ENCODE data around the gene RGS17. TPM values are rescaled to one million over a fixed set of nuclear protein-coding genes. Genes with fewer than 3 reads are reported as not detected.

Gene RGS17
- total RNA-seq, 1 donor from 2014 or later, result not detected

DNA sequence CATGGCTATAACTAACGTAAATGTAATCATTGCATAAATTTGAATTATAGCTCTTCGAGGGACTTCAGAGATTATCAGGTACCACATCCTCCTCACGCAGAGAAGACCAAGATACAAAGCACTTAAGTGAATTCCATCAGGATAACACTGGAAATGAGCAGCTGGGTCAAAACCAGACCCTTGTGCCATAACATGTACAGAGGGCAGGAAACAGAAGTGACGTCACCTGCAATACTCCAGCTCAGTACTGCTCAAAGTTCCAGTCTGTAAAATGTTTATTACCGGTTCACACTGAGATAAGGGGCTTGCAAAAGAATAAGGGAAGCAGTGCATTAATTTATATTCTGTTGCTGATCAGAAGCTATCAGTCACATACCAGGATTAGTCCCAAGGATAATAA, 45.8 kb downstream of the RGS17 start:
- intact Hi-C loops (cut with micrococcal nuclease), result no loop called here

DNA sequence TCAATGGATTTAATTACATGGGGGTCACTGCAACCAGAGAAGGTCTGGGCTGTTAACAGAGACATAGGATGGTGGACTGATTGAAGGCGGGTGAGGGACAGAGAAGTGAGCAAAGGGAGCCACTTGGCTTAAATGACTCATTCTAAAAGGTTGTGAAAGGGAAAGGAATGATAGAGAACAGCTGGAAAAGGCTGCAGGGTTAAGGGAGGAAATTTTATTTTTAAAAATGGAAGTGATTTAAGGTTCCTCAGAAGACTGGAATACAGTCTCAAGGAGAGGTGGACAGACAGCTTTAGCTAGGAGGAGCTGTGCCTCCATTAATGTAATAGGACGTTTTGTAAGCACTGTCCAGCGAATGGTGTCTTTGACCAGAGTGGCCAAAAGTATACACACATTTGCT, 46.7 kb downstream of the RGS17 start:
- intact Hi-C loops (cut with micrococcal nuclease), result no loop called here

DNA sequence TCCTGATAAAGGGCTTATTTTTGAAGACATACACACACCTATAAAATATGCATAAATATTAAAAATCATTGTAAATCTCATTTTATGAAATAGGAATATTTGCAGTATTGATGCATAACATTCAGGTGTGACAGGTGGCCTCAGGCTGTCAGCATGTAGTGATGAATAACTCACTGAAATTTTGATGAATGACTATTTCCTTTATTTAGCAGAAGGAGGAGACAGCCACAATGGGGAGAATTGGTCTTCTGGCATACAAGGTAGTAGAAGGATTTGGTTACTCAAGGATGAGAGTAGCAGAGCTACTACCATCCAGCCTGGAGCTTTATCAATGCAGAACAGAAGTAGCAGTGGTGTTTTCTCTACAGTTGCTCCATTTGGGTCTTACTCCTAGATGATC, 47.2 kb downstream of the RGS17 start:
- intact Hi-C loops (cut with micrococcal nuclease), result no loop called here

DNA sequence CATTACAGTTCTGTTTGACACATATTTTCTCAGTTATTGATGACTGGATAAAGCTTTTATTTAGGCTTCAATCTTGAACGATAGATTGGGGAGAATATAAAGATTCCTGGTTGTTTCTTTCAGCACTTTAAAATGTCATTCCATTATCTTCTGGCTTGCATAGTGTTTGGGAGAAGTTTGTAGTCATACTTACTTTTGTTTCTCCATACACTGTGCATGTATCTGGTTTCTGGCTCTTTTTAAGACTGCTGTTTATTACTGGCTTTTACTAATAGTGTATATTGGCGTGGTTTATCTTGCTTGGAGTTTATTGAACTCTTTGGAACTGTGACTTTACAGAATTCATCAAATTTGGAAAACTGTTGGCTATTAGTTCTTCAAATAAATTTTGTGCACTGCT, 49.2 kb downstream of the RGS17 start:
- intact Hi-C loops (cut with micrococcal nuclease), result no loop called here

DNA sequence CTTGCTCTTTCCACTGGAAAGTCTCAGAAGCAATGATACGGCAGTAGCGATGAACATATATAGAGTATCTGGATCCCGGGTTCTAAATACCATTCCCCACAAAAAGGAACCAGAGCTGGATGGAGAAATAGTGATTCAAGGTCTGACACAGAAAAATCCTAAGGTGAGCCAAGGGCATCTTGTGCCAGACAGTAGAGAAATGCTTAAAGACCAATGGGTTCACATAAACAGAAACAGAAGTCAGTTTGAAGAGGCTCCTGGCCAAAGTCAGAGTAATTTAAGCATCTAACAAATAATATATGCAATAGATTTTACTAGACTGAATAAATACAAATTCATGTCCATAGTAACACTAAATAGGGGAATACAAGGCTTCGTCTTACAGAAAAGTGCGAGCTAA, 54.7 kb downstream of the RGS17 start:
- intact Hi-C loops (cut with micrococcal nuclease), result no loop called here

DNA sequence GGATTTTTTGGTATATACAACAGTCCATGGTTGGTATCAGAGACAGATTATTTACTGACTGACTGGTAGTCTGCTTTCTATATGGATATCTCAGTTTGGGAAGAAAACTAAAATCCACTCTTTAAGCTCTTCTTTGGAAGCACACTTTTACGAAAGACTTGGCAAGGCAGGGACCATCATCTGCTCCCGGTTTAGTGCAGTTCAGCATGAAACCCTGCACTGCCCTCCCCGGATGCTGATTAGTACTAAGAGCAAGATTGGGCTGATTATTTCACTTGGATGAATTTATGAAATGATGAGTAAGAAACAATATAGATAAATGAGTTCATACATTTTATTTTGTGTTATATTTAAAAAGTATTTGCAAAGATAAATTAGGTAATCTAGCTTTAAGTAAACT, 56.3 kb downstream of the RGS17 start:
- intact Hi-C loops (cut with micrococcal nuclease), result no loop called here

DNA sequence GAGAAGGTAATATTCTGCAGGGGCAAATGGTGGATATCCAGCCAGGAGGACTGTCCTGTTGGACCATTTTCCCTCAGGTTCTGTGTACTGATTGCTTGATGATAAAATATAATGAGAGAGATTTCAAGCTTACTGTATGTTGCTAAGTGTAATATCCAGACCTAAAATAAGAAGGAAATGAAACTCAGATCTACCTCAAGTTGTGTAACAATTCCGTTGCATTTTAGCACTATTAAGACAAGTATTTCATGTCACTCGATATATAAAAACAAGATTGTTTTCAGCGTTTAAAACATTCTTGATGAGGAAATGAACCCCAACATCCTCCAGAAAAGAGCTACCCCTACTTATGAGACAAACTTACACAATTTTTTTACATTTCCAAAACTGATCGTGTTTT, 57.2 kb downstream of the RGS17 start:
- intact Hi-C loops (cut with micrococcal nuclease), result no loop called here

DNA sequence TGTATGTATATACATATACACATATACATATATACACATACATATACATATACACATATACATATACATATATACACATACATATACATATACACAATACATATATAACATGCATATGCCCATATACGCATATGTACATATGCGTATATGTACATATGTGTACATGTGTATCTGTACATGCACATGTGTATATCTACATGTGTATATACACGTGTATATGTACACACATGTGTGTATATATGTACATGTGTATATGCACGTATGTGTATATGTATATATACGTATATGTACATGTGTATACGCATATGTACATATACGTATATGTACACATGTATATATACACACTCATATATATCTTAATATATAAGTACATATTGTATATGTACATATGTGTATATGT, 60.3 kb downstream of the RGS17 start:
- intact Hi-C loops (cut with micrococcal nuclease), result no loop called here

DNA sequence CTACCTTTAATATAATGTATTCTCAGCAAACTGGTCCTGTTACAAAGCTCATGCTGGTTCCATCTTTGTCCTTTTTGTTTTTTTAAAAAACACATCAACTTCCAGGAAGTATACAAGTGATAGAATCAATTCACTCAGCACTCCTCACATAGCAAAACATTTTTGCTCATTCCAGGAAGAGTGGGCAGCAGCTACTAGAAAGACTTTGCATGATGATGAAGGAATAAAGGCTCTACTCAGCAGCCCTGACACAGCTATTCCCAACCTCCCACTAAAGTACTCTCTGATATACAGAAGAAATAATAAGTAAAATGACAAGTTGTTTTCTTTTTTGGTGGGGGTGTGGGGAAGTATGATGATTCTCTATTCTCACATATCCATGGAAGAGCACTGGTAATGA, 61.2 kb downstream of the RGS17 start:
- intact Hi-C loops (cut with micrococcal nuclease), result no loop called here

DNA sequence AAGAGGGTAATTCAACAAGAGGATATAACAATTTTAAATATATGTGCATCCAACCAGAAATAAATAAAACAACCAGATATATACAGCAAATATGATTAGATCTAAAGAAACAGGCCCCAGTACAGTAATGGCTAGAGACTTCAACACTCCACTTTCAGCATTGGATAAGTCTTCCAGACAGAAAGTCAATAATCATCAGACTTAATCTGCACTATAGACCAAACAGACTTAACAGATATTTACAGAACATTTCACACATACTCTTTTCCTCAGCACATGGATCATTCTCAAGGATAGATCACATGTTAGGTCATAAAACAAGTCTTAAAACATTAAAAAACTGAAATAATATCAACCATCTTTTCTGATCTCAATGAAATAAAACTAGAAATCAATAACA, 65.9 kb downstream of the RGS17 start:
- intact Hi-C loops (cut with micrococcal nuclease), result no loop called here

DNA sequence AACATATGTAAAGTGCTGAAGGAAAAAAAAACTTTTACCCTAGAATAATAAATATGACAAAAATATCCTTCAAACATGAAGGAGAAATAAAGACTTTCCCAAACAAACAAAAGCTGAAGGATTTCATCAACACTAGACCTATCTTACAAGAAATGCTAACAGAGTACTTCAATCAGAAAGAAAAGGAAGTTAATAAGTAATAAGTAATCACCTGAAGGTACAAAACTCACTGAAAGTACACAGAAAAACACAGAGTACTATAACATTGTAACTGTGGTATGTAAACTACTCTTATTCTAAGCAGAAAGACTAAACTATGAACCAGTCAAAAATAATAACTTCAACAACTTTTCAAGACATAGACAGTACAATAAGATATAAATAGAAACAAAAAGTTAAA, 67.1 kb downstream of the RGS17 start:
- intact Hi-C loops (cut with micrococcal nuclease), result no loop called here

DNA sequence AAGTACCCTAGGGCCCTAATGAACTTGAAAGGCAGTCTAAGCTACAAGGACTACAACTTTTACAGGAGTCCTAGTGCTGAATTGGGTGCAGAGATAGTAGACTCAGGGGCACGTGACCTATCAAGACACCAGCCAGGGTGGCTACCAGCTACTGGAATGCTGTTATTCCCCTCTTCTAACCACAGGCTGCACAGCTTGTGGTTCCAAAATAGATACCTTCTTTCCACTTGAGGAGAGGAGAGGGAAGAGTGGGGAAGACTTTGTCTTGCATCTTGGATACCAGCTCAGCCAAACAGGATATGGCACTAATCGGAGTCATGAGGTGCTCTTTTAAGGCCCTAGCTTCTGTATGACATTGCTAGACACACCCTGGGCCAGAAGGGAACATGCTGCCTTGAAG, 68.6 kb downstream of the RGS17 start:
- intact Hi-C loops (cut with micrococcal nuclease), result no loop called here

DNA sequence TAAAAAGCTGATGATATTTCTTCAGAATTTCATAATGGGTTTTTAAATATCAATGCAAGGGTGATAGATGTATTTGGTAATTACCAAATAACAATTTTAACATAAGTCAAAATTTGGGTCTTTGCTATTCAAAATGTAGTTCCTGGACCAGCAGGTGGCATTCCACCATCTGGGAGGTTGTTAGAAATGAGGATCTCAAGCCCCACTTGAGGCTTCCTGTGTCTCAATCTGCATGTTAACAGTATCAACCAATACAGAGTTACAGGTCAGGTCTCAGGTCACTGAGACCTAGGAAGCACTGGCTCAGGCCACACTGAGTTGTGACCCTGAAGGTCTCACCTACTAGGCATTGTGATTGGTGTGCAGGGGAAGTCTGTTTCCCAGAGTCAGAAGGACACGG, 71.3 kb downstream of the RGS17 start:
- intact Hi-C loops (cut with micrococcal nuclease), result no loop called here

DNA sequence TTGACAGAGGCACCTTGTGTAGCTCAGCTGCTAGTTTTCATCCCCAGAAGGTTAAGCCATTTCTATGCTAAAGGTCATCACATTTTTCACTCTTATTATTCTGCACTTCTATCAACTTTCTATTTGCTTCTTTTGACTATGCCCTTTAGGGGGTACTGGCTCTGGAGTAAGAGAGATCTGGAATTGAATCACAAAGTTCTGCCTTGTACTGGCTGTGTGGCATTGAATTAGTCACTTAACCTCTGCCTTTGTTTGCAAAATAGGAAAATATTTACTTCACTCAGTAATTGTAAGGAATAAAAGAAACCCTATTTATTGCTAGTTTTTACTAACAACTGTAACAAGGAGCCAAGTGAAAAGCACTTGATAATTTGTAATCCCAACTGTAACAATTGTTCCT, 71.8 kb downstream of the RGS17 start:
- intact Hi-C loops (cut with micrococcal nuclease), result no loop called here

DNA sequence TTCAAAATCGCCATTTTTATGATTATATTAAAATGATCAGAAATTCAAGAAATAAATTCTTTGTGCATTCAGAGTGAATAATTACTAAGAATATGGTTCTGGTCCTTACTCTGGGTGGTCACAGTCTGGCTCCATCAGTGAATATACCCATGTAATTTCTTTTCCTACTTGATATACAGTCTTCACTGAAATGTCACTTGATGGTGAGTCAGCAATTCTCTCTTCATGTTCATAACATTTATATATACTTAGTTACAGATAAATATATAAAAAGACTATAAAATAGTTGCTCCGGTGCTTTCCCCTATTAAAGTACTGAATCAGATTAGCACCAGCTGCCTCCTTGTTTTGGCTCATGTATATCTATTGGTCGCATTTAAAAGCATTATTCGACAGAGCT, 72.2 kb downstream of the RGS17 start:
- intact Hi-C loops (cut with micrococcal nuclease), result no loop called here

DNA sequence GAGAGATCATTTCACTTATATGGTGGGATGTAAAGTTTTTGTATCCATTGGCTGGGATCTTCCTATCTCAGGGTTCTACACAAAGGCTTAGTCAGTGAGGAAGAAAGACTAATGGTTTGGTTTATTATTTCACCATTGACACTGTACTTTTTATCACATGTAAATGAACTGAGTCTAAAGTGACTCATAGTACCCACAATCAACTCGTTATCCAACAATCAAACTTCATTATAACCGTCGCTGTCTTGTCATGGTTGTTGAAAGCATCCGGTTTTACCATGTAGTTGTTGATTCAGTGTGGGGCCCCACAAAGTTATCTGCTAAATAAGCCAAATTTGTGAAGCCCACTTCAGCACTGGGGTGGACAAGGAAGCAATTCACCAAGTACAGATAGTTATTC, 72.8 kb downstream of the RGS17 start:
- intact Hi-C loops (cut with micrococcal nuclease), result no loop called here

DNA sequence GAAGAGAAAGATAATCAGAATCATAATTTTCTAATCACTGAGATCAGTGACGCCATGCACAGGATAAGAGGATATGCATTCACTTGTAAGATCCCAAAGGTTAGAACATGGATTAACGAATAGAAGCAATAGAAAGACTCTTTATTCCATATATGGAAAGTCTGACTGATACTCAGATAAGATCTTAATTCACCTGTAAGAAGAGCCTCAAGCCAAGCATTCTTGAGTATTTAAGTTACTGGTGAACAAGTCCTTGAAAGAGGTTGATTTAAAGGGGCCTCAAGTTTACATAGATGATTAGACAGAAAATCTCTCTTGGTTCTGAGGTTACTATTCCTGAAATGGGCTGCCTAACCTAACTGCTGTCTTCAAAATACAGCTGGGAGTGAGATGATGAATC, 74.8 kb downstream of the RGS17 start:
- intact Hi-C loops (cut with micrococcal nuclease), result no loop called here

DNA sequence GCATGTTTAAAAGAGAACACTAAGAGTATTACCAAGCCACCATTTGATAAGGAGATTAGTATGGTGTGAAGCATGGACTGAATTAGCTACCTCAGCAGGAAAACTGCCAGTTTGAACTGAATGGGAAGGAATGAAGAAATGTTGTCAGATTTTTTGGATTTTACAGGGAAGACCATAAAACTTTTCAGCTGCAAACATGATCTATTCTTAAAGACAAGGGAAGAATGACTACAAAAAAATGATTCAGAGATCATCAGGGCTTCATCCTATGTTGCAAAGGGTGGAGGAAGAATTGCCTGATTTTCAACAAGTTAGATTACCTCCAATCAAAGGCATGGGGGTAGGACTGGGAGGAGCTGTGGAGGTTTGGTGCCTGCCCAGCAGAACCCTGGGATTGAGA, 79.3 kb downstream of the RGS17 start:
- intact Hi-C loops (cut with micrococcal nuclease), result no loop called here

DNA sequence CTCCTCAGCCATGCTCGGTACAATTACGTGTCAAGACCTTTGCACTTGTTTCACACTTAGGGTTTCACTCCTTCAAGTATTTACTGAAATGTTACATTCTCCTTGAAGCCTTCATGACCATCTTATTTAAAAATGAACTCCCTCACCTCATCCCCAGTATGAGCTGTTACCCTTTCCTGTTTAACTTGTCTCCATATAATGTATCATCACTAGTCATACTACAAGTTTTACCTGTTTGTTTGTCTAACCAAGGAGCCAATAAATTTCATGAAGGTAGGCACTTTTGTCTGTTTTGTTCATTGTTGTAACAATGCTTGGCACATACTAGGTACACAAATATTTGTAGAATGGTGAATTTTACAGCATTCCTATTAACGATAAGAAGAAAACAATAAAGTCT, 82.5 kb downstream of the RGS17 start:
- intact Hi-C loops (cut with micrococcal nuclease), result no loop called here

DNA sequence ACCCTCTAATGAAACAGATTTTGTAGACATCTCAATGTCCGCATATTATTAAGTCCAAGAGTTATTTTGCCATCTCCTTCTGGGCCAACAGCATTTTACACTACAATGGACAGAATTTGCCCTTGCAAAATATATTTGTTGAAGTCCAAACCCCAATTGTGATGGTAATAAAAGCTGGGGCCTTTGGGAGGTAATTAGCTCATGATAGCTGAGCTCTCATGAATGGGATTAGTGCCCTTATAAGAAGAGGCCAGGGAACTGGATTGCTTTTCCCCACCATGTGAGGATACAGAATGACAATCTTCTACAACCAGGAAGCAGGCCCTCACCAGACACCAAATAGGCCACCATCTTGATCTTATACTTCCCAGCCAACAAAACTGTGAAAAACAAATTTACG, 83.7 kb downstream of the RGS17 start:
- intact Hi-C loops (cut with micrococcal nuclease), result no loop called here

DNA sequence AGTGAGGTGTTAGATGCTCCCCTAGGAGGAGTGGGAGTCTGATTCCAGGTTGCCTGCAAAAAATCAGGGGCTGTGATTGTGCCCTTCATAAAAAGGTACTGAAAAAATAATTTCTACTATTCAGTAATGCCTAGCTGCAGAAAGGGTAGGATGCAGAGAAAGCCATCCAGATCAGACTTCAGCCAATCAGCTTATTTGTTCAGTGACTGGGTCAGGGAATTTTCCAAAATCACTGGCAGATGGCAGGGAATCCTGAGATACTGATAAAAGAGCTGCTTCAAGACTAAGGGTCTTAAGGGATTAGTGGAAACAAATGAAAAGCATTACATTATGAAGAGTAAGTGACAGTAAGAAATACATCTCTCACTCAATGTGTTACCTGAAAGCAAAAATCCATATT, 85.8 kb downstream of the RGS17 start:
- intact Hi-C loops (cut with micrococcal nuclease), result no loop called here

DNA sequence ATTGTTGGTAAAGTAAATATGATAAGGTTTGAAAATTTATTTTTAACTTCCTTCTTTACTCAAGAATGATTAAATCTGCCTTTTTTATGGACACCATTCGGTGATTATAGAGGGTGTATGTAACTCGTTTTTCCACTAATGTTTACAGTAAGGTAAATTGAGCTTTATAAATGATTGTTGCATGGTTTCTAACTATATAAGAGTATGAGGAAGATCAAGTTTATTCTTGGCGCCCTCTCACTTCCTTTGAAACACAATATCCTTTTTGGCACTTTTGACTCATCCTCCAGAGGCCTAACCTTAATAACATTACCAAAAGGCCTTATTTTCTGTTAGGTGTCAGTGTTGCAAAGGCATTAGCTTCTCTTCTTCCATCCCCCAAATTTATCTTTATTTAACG, 86.8 kb downstream of the RGS17 start:
- intact Hi-C loops (cut with micrococcal nuclease), result no loop called here

DNA sequence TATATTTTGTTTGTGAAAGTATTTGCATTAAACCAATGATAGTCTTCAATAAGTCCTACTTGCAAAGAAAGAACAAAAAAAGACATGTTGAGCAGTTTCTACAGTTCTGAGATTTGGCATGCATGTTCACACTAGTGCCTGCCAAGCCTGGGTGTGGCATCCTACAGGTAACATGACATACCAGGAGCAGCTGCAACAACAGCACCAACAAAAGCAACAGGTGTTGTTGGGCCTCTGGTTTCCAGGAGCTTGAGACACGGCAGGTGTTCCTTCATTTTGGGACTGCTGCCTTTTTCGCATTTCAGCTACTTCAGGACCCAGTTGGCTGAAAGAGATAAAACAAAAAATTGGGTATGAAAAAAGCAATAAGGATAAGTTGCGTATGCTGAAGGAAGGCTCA, 87.4 kb downstream of the RGS17 start:
- intact Hi-C loops (cut with micrococcal nuclease), result no loop called here

DNA sequence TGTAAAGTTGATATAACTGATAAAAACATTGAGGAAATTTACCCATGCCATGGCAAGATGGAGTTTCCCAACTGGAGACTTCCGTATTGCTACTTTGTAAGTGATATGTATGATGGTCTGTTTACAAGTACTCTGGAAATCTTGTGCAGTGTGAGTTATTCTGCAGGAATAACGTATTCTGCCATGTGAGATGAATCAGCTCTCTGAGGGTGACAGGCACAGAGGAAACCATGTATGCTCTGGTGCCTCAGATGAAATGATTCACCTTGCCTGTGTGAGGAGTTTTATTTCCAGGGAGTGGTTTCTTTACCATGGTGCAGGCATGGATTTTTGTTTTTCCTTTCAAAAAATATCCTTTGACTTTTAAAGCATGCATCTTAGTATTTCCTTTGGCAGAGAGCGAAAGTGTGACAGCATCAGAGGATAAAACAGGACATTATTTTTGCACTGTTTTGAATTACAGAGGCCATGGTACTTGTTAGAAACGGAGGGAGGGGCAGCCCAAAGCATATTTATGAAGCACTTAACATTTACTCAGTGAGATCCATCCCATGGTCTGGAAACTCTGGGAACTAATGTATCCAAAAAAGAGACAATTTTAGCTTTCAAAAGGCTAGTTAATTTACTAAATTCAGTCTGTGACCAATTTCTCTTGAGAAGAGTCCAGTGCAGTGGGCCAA, 92.6 kb downstream of the RGS17 start:
- intact Hi-C loops (cut with micrococcal nuclease), result no loop called here

Data from T-helper 1 cell treated with Interleukin-12 subunit alpha and Interleukin-12 subunit beta and Interleukin-4 antibody, amounts not matched to agents 30 ng/mL and 1 ng/mL, for 36 hours (primary cell).